ENCODE results near the gene PPP1R26. TPM values are rescaled to one million over a fixed set of nuclear protein-coding genes. Genes with fewer than 3 reads are reported as not detected.
"Not testable (repeated sequence)": the region's sequence is repeated elsewhere in the genome, so short reads cannot be mapped to it uniquely, and the experiment has no call there.

Gene PPP1R26
- 11.5 TPM for total RNA-seq

- Histone ChIP-seq H3K27ac (ENCODE audit: low read depth, low read length) (no peak within 1 kb of the TSS), H3K36me3 (ENCODE audit: control insufficient read depth in 3 of 3, insufficient read depth in 3 of 3, low read length in 3 of 3) (peaks cover 0 to 7% (median 5%) of the 10 kb centered on the region in 3 donors), H3K9ac (ENCODE audit: low read depth in 1 of 3, low read length in 3 of 3) (peak within 1 kb of the TSS; percentile 65 to 73 (median 68)), H3K27me3 (ENCODE audit: control insufficient read depth in 3 of 3, insufficient read depth in 3 of 3, low read length in 3 of 3) (peaks cover 4 to 22% (median 12%) of the 10 kb centered on the region in 3 donors), H3K9me3 (ENCODE audit: control insufficient read depth in 3 of 3, low read length in 3 of 3) (no peaks in the 10 kb centered on the region), H3K4me3 (ENCODE audit: low read length in 3 of 3) (peak within 1 kb of the TSS; percentile 63 to 73 (median 67)), H3K4me1 (ENCODE audit: control insufficient read depth in 3 of 3, insufficient read depth in 3 of 3, low read length in 3 of 3) (peaks cover 7 to 9% (median 8%) of the 10 kb centered on the region in 3 donors)
Observed at GRCh38 chr9:135479469-135480052, at the start of gene PPP1R26. Gene PPP1R26 (plus strand): TSS chr9:135479782. CDS start chr9:135484511, 4,729 bp downstream.

- no peak overlapping the region for H3K9ac ChIP-seq (ENCODE audit: low read depth in 1 of 3, low read length in 3 of 3)
- no peaks in the 10 kb centered on the region for H3K9me3 ChIP-seq (ENCODE audit: control insufficient read depth in 3 of 3, low read length in 3 of 3)
- H3K27me3 ChIP-seq (ENCODE audit: control insufficient read depth in 3 of 3, insufficient read depth in 3 of 3, low read length in 3 of 3): peaks cover 9 to 22% (median 22%) of the 10 kb centered on the region in 3 donors
- H3K27ac ChIP-seq (ENCODE audit: low read depth, low read length): no peak overlapping the region
- H3K4me1 ChIP-seq (ENCODE audit: control insufficient read depth in 3 of 3, insufficient read depth in 3 of 3, low read length in 3 of 3): no peaks in the 10 kb centered on the region
- H3K4me3 ChIP-seq (ENCODE audit: low read length in 3 of 3): no peak overlapping the region
- no peaks in the 10 kb centered on the region for H3K36me3 ChIP-seq (ENCODE audit: control insufficient read depth in 3 of 3, insufficient read depth in 3 of 3, low read length in 3 of 3)
Observed at GRCh38 chr9:135437259-135437658, 42.3 kb upstream of the PPP1R26 start.

GRCh38 chr9:135437696-135438095, 41.9 kb upstream of the PPP1R26 start:
- peaks cover 12 to 25% (median 22%) of the 10 kb centered on the region in 3 donors for H3K27me3 ChIP-seq (ENCODE audit: control insufficient read depth in 3 of 3, insufficient read depth in 3 of 3, low read length in 3 of 3)
- not testable (repeated sequence) for H3K36me3 ChIP-seq (ENCODE audit: control insufficient read depth in 3 of 3, insufficient read depth in 3 of 3, low read length in 3 of 3); H3K27ac ChIP-seq (ENCODE audit: low read depth, low read length); H3K9ac ChIP-seq (ENCODE audit: low read depth in 1 of 3, low read length in 3 of 3); H3K4me3 ChIP-seq (ENCODE audit: low read length in 3 of 3); H3K9me3 ChIP-seq (ENCODE audit: control insufficient read depth in 3 of 3, low read length in 3 of 3); H3K4me1 ChIP-seq (ENCODE audit: control insufficient read depth in 3 of 3, insufficient read depth in 3 of 3, low read length in 3 of 3)

GRCh38 chr9:135438581-135439232, 40.9 kb upstream of the PPP1R26 start:
- not testable (repeated sequence) for H3K36me3 ChIP-seq (ENCODE audit: control insufficient read depth in 3 of 3, insufficient read depth in 3 of 3, low read length in 3 of 3); H3K27ac ChIP-seq (ENCODE audit: low read depth, low read length); H3K4me1 ChIP-seq (ENCODE audit: control insufficient read depth in 3 of 3, insufficient read depth in 3 of 3, low read length in 3 of 3); H3K9me3 ChIP-seq (ENCODE audit: control insufficient read depth in 3 of 3, low read length in 3 of 3); H3K9ac ChIP-seq (ENCODE audit: low read depth in 1 of 3, low read length in 3 of 3); H3K4me3 ChIP-seq (ENCODE audit: low read length in 3 of 3)
- peaks cover 15 to 31% (median 22%) of the 10 kb centered on the region in 3 donors for H3K27me3 ChIP-seq (ENCODE audit: control insufficient read depth in 3 of 3, insufficient read depth in 3 of 3, low read length in 3 of 3)

- peaks cover 20 to 36% (median 25%) of the 10 kb centered on the region in 3 donors for H3K27me3 ChIP-seq (ENCODE audit: control insufficient read depth in 3 of 3, insufficient read depth in 3 of 3, low read length in 3 of 3)
- not testable (repeated sequence) for H3K9ac ChIP-seq (ENCODE audit: low read depth in 1 of 3, low read length in 3 of 3); H3K4me3 ChIP-seq (ENCODE audit: low read length in 3 of 3); H3K36me3 ChIP-seq (ENCODE audit: control insufficient read depth in 3 of 3, insufficient read depth in 3 of 3, low read length in 3 of 3); H3K27ac ChIP-seq (ENCODE audit: low read depth, low read length); H3K4me1 ChIP-seq (ENCODE audit: control insufficient read depth in 3 of 3, insufficient read depth in 3 of 3, low read length in 3 of 3); H3K9me3 ChIP-seq (ENCODE audit: control insufficient read depth in 3 of 3, low read length in 3 of 3)
Observed at GRCh38 chr9:135439514-135439913, 40.1 kb upstream of the PPP1R26 start.

GRCh38 chr9:135439916-135440315, 39.7 kb upstream of the PPP1R26 start:
- Histone ChIP-seq H3K4me1 (ENCODE audit: control insufficient read depth in 3 of 3, insufficient read depth in 3 of 3, low read length in 3 of 3) (no peaks in the 10 kb centered on the region), H3K27me3 (ENCODE audit: control insufficient read depth in 3 of 3, insufficient read depth in 3 of 3, low read length in 3 of 3) (peaks cover 24 to 39% (median 25%) of the 10 kb centered on the region in 3 donors), H3K4me3 (ENCODE audit: low read length in 3 of 3) (no peak overlapping the region), H3K27ac (ENCODE audit: low read depth, low read length) (no peak overlapping the region), H3K9me3 (ENCODE audit: control insufficient read depth in 3 of 3, low read length in 3 of 3) (no peaks in the 10 kb centered on the region), H3K9ac (ENCODE audit: low read depth in 1 of 3, low read length in 3 of 3) (no peak overlapping the region), H3K36me3 (ENCODE audit: control insufficient read depth in 3 of 3, insufficient read depth in 3 of 3, low read length in 3 of 3) (no peaks in the 10 kb centered on the region)

GRCh38 chr9:135440620-135441019, 39.0 kb upstream of the PPP1R26 start:
- Histone ChIP-seq H3K4me3 (ENCODE audit: low read length in 3 of 3) (no peak overlapping the region), H3K9me3 (ENCODE audit: control insufficient read depth in 3 of 3, low read length in 3 of 3) (no peaks in the 10 kb centered on the region), H3K27me3 (ENCODE audit: control insufficient read depth in 3 of 3, insufficient read depth in 3 of 3, low read length in 3 of 3) (peaks cover 25 to 40% (median 29%) of the 10 kb centered on the region in 3 donors), H3K9ac (ENCODE audit: low read depth in 1 of 3, low read length in 3 of 3) (no peak overlapping the region), H3K36me3 (ENCODE audit: control insufficient read depth in 3 of 3, insufficient read depth in 3 of 3, low read length in 3 of 3) (no peaks in the 10 kb centered on the region), H3K4me1 (ENCODE audit: control insufficient read depth in 3 of 3, insufficient read depth in 3 of 3, low read length in 3 of 3) (no peaks in the 10 kb centered on the region), H3K27ac (ENCODE audit: low read depth, low read length) (no peak overlapping the region)

GRCh38 chr9:135441105-135442071, 38.2 kb upstream of the PPP1R26 start:
- H3K9me3 ChIP-seq (ENCODE audit: control insufficient read depth in 3 of 3, low read length in 3 of 3); H3K27ac ChIP-seq (ENCODE audit: low read depth, low read length); H3K36me3 ChIP-seq (ENCODE audit: control insufficient read depth in 3 of 3, insufficient read depth in 3 of 3, low read length in 3 of 3); H3K4me3 ChIP-seq (ENCODE audit: low read length in 3 of 3); H3K4me1 ChIP-seq (ENCODE audit: control insufficient read depth in 3 of 3, insufficient read depth in 3 of 3, low read length in 3 of 3); H3K9ac ChIP-seq (ENCODE audit: low read depth in 1 of 3, low read length in 3 of 3): not testable (repeated sequence)
- H3K27me3 ChIP-seq (ENCODE audit: control insufficient read depth in 3 of 3, insufficient read depth in 3 of 3, low read length in 3 of 3): peaks cover 25 to 40% (median 31%) of the 10 kb centered on the region in 3 donors

- Histone ChIP-seq H3K4me1 (ENCODE audit: control insufficient read depth in 3 of 3, insufficient read depth in 3 of 3, low read length in 3 of 3) (no peaks in the 10 kb centered on the region), H3K27ac (ENCODE audit: low read depth, low read length) (no peak overlapping the region), H3K4me3 (ENCODE audit: low read length in 3 of 3) (no peak overlapping the region), H3K9ac (ENCODE audit: low read depth in 1 of 3, low read length in 3 of 3) (no peak overlapping the region), H3K9me3 (ENCODE audit: control insufficient read depth in 3 of 3, low read length in 3 of 3) (no peaks in the 10 kb centered on the region), H3K36me3 (ENCODE audit: control insufficient read depth in 3 of 3, insufficient read depth in 3 of 3, low read length in 3 of 3) (no peaks in the 10 kb centered on the region), H3K27me3 (ENCODE audit: control insufficient read depth in 3 of 3, insufficient read depth in 3 of 3, low read length in 3 of 3) (peaks cover 25 to 40% (median 31%) of the 10 kb centered on the region in 3 donors)
Observed at GRCh38 chr9:135442075-135442474, 37.5 kb upstream of the PPP1R26 start.

All from skeletal muscle tissue (tissue), 4 donors.